GM21447 (cell line): Measurements from ENCODE around the gene TNRC6B.

ENCODE experiments used
- ATAC-seq: cut with Tn5 transposase; IDR thresholded peaks from one replicate; pipeline ENCODE4 v1.9.1; 2021; ENCODE audit not compliant: unreplicated experiment

Gene TNRC6B

DNA sequence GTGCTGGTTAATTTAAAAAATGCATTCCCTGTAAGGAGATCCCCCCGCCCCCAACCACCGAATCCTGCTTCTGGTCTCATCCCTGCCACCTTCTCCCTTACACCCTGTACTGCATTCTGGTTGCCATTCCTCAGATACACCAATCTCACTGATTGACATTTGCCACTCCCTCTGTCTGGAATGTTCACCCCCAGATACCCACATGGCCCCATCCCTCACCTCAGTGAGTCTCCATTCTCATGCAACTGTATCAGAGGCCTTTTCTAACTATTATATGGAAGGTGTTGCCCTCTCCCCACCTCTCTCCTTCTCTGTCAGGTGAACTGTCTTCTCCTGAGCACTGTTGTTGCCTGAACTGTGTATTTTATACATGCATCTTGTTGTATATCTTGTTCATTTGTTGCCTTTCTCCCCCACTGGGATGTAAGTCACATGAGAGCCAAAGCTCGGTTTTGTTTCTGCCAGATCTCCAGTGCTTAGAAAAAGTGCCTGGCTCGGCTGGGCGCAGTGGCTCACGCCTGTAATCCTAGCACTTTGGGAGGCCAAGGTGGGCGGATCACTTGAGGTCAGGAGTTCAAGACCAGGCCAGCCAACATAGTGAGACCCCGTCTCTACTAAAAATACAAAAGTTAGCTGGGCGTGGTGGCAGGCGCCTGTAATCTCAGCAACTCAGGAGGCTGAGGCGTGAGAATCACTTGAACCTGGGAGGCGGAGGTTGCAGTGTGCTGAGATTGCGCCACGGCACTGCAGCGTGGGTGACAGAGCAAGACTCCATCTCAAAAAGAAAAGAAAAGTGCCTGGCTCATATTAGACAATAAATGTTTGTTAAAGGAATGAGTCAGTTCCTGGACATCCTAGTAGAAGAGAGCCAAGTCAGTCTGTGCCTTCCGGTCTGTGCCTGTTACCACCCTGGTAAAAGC is 61.0 kb downstream of the TNRC6B start:
- ATAC-seq = no peak

DNA sequence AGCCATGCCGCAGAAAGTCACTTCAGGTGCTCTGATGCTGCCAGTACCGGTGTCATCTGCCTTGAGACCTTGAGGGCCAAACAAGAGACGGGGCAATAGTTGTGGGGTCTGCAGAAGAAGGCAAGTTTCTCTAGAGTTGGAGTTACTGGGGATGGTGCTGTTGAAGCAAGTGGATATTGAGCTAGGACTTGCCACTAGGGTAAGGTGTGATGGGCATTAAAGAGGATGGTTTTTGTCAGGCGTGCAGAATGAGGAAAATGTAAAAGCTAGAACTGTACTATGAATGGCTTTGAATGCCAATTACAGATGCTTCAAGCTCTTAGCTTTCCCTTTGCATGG is 61.6 kb downstream of the TNRC6B start:
- ATAC-seq = no peak

DNA sequence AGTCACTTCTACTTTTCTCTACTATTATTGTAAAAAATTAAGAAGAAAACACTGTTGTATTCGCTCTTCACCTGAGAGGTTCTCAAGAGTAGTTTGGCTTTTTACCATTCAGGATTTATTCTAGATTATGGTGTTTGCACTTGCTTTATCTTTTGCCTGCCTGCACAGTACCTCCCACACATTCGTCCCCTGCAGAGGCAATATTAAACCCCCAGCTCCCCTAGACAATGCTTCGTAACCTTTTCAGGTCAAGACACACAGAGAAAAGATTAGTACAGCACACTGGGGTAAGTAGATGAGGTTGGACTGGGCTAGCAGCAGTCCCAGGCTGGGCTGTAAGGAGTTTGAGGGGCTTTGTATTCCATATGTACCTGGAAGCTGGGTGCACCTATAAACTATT is 62.4 kb downstream of the TNRC6B start:
- ATAC-seq = no peak

DNA sequence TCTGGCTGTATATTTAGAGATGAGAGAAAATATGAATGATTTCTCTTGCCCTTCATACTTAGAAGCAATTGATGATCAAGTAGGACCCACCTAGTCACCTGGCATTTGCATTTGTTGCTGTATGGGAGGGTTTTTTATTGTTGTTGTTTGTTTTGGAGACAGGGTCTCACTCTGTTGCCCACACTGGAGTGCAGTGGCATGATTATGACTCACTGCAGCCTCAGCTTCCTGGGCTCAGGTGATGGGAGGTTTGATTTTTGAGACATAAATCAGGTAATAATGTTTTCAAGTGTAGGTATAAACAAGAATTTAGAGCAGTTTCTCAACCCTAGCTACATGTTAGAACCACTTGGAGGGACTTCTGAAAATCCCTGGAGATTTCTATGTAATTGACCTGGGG is 63.0 kb downstream of the TNRC6B start:
- no peak for ATAC-seq

DNA sequence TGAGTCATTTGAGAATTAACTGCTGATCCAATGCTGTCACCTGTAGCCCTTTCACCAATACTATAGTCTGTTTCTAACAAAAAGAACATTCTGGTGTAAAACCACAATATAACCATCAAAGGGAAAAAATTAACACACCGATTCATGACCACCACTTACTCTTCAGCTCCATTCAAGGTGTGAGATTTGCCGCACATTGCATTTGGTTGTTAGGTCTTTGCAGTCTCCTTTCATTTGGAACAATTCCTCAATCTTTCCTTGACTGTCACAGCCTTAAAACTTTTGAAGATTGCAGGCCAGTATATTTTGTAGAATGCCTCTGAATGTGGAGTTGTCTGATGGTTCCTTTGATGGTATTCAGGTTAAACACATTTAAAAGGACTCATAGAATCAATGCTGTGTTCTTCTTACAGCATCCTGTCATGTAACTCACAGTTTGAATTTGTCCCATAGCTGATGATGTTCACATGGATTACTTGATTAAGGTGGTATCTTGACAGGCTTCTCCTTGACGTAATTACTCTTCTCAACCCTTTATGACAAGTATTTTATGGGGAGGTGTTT is 63.6 kb downstream of the TNRC6B start:
- no peak for ATAC-seq

DNA sequence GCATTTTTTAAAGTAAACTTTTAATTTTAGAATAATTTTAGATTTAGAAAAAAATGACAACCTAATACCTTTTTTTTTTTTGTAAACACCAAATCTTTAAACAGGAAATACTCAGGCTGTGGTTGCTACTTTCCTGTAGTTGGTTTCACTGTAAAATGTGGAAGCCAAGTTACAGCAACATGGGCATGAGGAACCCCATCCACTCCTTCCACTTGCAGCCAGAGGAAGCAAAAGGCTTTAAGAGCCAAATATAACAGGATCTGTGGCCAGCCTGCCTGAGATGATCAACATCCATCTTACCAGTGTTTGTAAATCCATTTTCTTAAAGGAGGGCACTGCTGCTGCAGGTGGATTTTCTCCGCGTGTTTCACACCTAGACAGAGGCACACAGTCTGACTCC is 66.2 kb downstream of the TNRC6B start:
- ATAC-seq = no peak

DNA sequence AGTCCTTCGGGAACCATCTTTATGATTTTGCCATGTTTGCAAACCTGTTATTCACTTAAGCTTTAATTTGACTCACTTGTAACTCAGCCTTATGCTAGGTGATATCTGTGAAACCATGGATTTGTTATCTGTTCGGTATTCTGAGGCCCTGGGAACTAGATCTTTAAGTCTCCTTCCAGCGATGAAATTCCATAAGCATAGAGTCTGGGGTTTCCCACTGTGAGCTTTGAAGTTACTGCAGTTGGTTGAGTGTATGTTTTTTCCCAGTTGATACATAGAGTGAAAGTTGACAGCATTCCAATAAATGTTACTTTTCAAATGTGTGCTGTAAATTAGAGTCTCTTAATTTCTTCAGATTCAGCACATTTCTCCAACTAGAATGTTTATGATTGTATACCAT is 66.9 kb downstream of the TNRC6B start:
- no peak for ATAC-seq

DNA sequence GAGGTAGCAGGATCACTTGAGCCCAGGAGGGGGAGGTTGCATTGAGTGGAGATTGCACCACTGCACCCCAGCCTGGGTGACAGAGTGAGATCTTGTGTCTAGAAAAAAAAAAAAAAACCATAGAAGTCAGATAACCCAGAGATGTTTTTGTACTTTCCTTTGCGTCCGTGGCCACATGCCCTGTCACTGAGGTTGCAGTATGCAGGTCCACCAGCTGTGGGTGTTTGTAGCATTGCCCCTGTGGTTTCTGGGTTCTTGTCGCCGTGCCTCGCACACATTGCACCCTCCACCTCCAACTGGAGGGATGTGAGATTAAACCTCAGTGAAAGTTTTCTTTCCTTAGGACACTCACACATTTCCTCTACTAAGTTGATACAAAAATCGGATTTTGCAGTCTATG is 70.3 kb downstream of the TNRC6B start:
- ATAC-seq = no peak

DNA sequence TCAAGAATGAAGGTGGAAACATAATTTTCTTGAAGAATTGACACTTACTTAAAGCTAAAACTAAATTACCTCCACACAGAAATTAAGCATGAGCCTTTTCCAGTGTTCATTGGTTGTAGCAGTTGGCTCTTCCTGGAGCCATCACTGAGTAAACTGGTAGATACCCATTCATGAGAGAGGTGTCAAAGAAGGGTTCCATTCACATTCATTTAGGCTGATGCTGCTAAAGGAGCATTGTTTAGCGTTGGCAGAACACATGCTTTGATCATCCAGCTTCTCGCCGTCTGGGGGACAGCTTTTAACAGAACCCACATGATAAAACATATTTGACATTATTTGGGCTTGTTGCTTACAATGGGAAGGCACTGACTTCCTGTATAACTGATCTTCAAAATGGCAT is 71.6 kb downstream of the TNRC6B start:
- no peak for ATAC-seq

DNA sequence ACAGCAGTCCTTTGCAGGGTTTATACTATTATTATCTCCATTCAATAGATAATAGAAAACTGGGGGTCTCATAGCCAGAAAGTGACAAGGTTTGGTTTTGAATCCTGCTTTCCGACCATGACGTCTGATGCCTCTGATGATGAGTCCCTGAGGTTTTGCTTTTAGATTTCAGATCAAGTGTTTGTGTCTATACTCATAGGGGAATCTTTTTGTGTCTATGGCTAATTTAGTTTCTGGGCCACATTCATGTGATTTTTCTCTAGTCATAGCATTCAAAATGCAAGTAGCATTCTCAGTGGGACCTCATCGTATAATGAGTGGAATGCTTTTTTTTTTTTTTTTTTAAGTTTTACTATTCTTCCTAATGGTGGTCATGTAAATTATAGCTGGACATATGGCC is 72.9 kb downstream of the TNRC6B start:
- no peak for ATAC-seq

DNA sequence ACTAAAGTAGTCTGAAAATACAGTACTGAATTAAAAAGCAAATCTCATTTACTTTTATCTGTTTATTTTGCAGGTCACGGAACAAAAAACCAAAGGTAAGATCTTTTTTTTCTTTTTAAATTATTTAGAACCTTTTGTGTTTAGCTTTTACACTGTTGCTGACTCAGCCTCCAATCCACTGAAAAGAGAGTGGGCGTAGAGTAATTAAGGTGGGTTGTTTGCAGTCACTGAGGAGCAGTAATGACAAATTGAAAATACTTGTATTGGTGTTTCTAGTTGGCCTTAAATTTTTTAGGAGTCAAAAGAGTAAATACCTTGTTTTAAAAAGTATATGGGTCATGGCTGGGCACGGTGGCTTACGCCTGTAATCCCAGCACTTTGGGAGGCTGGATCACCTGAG is 73.4 kb downstream of the TNRC6B start:
- no peak for ATAC-seq

DNA sequence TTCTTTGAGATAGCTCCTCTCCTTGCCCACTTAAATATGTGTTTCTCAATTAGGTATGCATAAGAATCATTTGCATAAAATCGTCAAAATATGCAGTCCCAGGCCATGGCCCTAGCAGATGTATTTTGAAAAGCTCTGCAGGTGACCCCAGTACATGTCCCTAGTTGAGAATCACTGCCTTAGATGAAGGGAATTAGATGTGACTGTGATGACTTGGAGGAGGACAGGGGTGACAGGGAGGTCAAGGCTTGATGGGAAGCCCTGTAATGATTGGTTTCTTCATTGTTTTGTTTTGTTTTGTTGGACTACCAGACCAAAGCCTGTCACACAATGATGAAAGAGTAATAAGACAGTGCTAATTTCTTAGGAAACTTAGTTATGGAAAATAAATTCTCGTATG is 74.4 kb downstream of the TNRC6B start:
- ATAC-seq = no peak

DNA sequence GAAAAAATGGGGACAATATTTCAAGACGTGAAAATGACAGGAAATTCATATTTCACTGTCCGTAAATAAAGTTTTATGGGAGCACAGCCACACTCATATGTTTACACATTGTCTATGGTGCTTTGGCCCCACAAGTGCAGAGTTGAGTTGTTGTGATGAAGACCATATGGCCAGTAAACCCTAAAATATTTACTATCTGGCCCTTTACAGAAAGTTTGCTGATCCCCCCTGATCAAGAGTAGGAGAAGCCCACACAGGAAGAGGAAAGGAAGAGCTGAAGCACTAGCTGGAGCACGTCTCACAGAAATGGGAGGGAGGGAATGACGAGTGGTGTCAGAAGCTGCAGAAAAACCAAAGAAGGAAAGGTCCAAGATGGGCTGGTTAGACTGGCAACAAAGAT is 78.8 kb downstream of the TNRC6B start:
- ATAC-seq = no peak

DNA sequence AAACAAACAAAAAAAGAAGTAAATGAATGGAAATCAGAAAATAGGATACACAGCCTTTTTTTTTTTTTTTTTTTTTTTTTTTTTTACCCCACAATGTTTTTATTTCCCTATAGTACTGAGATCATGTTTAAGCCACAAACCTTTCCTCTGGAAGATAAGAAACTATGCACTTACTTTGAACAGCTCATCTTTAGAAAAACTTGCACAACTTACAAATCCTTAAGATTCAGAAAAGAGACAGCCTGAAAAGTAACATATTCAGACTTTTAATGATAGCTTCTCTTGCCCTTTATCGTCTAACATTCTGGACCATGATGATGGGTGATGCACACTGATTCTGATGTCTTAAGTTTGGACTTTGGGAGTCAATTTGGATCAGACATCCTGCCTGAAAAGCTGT is 80.3 kb downstream of the TNRC6B start:
- no peak for ATAC-seq

DNA sequence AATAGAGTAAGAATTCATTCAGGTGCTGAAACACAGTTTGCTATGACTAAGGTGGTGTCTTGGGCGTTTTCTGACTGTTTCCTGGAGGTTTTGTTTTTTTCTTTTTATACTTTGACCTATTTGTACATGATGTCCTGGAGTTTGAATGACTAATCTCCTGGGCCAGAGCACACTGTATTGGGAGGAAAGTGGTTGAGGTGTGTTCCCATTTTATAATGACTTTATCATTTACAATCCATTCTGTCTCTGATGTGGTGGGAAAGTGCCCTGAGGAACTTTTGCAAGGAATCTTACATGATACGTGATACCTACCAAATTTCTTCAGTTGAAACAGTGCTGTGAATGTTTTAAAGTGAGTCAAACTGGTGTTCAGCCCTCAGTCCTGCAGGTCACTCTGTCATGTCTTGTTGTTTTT is 80.8 kb downstream of the TNRC6B start:
- no peak for ATAC-seq

DNA sequence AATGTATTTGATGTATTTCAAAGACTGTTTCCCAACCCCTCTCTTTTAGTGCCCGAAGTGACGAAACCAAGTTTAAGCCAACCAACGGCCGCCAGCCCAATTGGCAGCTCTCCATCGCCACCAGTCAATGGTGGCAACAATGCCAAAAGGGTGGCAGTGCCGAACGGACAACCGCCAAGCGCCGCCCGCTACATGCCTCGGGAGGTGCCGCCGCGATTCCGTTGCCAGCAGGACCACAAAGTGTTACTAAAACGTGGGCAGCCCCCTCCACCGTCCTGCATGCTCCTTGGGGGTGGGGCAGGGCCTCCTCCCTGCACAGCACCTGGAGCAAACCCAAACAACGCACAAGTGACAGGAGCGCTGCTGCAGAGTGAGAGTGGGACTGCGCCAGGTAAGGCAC is 84.1 kb downstream of the TNRC6B start:
- no peak for ATAC-seq

DNA sequence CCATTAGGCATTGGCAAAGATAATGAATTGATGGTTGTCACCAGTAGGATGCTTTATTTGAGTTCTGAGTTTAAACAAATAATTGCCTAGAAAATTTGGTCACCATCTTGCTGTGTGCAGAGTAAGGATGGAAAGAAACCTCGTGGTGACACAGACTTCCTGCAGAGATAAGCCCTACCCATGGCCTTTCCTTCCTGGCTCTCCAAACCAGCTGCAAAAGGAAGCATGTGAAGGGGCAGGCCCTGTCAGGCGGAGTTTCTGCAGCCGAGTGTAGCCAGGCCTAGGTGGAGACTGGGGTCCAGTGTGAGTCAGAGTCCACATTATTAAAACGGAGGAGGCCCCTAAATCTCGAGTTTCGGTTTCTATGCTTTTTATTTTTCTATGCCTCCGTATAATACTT is 85.5 kb downstream of the TNRC6B start:
- ATAC-seq = no peak

DNA sequence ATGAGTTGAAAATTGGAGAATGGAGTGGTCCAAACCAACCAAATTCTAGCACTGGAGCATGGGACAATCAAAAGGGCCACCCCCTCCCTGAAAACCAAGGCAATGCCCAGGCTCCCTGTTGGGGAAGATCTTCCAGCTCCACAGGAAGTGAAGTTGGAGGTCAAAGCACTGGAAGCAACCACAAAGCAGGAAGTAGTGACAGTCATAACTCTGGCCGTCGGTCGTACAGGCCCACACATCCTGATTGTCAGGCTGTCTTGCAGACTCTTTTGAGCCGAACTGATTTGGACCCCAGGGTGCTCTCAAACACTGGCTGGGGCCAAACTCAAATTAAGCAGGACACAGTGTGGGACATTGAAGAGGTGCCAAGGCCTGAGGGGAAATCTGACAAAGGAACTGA is 88.1 kb downstream of the TNRC6B start:
- no peak for ATAC-seq

DNA sequence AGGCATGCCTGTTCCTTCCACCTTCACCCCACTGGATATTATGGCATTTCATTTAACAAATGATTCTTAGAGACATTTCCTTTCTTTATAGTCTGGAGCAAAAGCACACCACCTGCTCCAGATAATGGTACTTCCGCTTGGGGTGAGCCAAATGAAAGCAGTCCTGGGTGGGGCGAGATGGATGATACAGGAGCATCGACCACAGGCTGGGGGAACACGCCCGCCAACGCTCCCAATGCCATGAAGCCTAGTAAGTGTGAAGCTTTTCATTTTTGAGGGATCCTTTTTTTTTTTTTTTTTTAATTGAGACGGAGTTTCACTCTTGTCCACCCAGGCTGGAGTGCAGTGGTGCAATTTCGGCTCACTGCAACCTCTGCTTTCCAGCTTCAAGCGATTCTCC is 92.3 kb downstream of the TNRC6B start:
- ATAC-seq = no peak

DNA sequence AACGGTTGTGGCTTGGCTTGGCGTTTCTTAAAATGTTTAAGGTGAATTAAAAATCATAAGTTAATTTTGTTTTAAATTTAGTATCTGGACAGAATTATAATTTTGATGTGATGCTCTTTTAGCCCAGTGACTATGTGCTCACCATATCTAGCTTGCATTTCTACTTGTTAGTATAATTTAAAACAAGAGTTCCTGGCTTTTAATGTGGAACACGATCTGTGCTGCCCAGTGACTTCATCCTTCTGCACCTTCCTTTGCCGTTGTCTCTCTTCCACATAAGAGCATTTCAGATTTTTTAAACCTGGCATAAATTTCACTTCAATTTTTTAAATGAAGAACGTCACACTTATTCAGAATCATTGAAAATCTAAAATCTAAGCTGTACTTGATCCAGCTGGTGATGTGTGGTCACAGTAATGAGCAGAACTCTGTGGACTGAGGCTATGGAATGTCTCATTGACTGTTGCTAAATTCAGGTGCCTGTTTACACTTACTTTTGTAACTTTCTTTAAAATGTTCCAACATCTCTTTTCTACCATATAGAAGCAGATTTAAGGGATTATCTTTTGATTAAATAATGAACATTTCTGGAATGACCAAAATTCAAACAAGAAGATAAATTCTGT is 93.1 kb downstream of the TNRC6B start:
- ATAC-seq = no peak

DNA sequence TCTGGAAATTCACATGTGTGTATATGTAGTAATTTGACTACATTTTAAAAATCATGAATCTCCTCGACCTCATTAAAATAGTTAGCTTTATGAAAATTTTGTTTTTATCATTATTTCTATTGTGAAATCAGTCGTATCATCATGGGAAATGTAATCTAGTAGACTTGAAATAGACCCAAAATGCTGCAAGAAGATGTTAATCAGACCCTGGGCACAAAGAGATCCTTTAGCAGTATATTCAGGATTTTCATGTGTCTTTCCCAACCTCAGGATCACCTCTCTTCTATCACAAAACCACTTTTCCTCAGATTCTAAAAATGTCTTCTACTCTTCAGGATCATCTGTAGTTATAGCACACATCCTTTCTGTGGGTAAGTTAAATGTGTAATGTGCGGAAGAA is 93.7 kb downstream of the TNRC6B start:
- no peak for ATAC-seq

DNA sequence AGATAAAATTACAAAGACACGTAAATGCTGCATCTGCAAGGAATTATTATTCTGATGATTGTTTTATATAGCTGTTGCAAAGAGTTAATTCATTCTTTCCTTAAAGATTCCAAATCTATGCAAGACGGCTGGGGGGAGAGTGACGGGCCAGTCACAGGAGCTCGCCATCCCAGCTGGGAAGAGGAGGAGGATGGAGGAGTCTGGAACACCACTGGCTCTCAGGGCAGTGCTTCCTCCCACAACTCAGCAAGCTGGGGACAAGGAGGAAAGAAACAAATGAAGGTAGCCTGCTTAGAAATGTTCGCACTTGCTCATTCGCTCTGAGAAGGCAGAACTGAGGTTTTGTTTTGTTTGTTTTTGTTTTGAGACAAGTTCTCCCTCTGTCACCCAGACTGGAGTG is 95.6 kb downstream of the TNRC6B start:
- ATAC-seq = no peak
